GM18505 (cell line): ENCODE results near the gene CMTM2.
"Not testable (repeated sequence)": the region's sequence is repeated elsewhere in the genome, so short reads cannot be mapped to it uniquely, and the experiment has no call there.

ENCODE experiments used
- ATAC-seq: cut with Tn5 transposase; IDR thresholded peaks from one replicate; pipeline ENCODE4 v1.9.1; 2021; ENCODE audit not compliant: unreplicated experiment
- POLR2A ChIP-seq: IDR thresholded peaks from 4 replicates; pipeline ENCODE4 v1.6.1; 2011; ENCODE audit warnings: borderline replicate concordance; ENCODE audit not compliant: insufficient read depth, insufficient read length; ENCODE audit errors: extremely low read depth

Gene CMTM2

DNA sequence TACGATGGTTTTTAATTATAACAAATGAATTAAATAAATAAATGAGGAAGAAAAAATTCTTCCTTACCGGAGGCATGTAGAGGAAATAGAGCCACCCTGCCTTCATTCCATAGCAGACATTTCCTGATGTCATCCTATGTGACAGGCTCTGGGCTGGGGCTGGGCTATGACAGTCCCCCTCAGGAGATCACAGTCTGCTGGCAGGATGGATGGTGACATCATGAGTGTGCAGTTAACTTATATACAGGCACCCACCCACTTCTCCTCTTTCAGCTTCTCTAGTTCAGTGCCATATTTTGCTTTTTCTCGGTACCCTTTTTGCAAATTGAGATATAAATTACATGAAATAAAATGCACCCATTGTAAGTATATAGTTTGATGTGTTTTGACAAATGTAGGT is 18.8 kb downstream of the CMTM2 start:
- ATAC-seq, result no peak
- no peak for TF ChIP-seq POLR2A

DNA sequence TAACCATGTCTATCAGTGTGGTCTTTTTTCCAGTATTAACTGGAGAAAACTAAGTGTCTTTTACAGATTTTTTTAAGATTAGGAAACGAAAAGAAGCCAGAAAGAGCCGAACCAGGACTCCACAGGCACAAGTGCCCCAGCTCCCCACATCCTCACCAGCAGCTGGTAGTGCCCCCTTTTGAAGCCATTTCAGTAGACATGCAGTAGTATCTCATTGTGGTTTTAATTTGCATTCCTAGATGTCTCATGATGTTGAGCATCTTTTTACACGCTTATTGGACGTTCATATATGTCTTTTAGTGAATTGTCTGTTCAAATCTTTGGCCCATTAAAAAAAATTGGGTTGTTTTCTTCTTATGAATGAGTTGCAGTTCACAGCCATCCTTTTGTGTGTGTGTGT is 20.5 kb downstream of the CMTM2 start:
- no peak for TF ChIP-seq POLR2A
- ATAC-seq, result no peak

- TF ChIP-seq POLR2A, result no peak
These were observed 21.2 kb downstream of the CMTM2 start for GRCh38 chr16:66600477-66600876.

DNA sequence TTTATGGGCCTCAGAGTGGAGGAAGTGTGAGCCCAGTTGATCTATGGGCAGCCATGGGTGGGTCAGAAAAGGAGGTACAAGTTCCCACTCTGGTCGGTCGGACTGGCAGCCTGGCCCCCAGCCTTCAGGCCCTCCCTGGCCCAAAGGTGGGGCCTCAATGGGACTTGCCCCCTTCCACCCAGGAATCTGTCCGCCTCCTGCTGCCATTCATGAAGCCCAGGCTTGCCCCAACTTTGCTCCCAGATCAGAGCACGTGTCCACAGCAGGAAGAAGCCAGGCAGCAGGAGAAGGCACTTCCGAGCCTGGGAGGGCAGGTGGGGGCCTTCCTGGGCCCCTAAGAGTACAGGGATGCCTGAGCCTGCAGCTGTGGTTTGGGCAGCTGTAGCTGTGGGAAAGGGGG is 22.2 kb downstream of the CMTM2 start:
- TF ChIP-seq POLR2A, result no peak
- no peak for ATAC-seq

More at GRCh38 chr16:66600477-66600876, 21.2 kb downstream of the CMTM2 start:
- ATAC-seq, result no peak

- TF ChIP-seq POLR2A, result peak; percentile 51
- ATAC-seq, result peak; percentile 36
These were observed 24.5 kb downstream of the CMTM2 start for GRCh38 chr16:66603537-66604375.

GRCh38 chr16:66604376-66605176 is 25.3 kb downstream of the CMTM2 start, which contains the start of gene CMTM3:
Gene CMTM3, plus strand, starts transcription at chr16:66604704. Its CDS starts 102 bp downstream, at chr16:66604806.
- peak; percentile 53 for TF ChIP-seq POLR2A
- peak; percentile 53 for ATAC-seq

- no peak for TF ChIP-seq POLR2A
- ATAC-seq, result peak; percentile 19
These were observed 26.1 kb downstream of the CMTM2 start for GRCh38 chr16:66605177-66605978.

DNA sequence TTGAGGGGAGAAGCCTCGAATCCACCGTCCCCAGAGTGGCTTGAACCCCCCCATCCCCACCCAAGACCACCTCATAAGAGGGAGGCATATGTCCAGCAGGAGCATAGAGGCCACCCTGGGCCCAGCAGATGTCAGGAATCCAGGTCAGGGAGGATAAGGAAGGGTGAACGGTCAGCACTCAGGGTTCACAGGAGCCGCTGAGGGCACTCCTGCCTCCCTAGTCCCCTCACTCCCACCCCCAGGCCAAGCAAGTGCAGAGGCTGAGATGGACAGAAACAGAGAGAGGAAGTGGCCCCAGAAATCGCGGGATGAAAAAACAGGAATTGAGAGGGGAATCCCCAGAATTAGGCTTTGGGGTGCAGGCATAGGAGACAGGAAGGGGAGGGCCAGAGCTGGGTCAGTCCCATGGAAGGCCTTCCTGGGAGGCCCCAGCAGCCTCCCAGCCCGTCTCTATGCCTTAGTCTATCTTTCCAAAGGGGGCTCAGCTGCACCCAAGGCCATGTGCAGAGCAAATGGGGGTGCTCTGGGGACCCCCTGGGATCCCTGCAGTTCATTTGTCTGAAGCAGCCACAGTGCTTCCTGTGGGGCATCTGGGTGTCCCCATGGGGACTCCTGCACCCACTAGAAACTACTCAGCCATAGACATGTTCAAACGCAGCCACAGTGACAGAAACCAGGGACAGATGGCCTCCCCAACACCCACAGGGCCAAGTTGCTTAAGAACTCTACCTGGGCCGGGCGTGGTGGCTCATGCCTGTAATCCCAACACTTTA is 26.9 kb downstream of the CMTM2 start:
- ATAC-seq, result peak; percentile 32
- no peak for TF ChIP-seq POLR2A

- no peak for ATAC-seq
- no peak for TF ChIP-seq POLR2A
These were observed 29.2 kb downstream of the CMTM2 start for GRCh38 chr16:66608241-66609138.

- ATAC-seq, result no peak
- TF ChIP-seq POLR2A, result no peak
These were observed 29.9 kb downstream of the CMTM2 start for GRCh38 chr16:66609139-66609510.

DNA sequence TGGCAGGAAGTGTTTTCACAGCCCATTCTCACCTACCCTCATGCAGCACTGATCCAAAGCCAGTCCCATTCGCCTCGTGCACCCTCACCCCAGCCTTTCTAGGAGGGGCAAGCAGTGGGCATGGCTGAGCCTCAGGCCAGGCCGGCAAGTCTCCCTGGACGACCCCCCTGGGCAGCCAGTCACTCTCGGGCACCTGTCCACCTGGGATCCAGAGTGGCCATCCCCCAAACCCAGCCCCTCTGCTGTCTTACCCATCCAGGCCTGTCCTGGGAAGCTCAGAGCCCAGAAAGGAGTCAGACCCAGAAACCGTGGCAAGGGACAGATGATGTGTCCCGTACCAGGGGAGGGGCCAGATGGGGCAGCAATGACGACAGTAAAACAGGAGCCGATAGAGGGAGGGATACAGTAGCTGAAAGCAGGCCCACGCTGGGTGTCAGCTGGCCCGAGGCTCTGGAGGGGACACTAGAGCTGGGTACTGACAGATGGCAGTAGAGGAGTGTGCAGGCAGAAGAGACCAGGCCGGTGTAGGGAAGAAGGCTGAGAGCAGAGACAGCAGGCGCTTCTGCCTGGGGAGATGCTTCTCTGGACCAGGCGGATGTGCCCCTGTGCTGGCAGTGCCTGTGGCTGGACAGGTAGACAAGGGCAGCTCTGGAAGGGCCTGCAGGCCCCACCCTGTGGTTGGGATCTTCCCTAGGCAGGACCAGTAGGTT is 31.0 kb downstream of the CMTM2 start:
- TF ChIP-seq POLR2A, result no peak
- no peak for ATAC-seq

GRCh38 chr16:66611911-66612310 is 32.6 kb downstream of the CMTM2 start:
- not testable (repeated sequence) for ATAC-seq

DNA sequence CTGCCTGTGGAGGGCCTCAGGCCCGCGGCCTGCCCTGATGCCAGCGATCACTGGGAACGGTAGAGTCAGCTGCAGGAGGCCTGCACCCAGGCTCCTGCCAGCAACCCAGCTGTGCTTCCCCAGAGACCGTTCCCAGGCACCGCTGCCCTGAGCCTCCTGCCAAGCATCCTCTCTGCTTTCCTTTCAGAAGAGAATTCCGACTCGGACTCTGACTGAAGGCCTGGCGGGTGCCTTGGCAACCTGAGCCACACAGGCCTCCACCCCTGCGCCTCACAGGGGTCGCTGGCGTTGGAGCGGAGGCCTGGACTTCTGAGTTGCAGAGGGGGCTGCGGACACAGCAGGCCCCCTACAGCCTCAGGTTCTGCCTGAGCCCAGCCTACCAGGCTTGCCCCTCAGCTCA is 33.2 kb downstream of the CMTM2 start:
- no peak for ATAC-seq

More for the DNA sequence above, 33.2 kb downstream of the CMTM2 start:
- no peak for TF ChIP-seq POLR2A
